Thyroid gland (tissue), 4 donors: ENCODE measurements around the gene RASAL1. TPM values are rescaled to one million over a fixed set of nuclear protein-coding genes. Genes with fewer than 3 reads are reported as not detected.

Source experiments
- DNase-seq, 2 donors: peaks; one replicate each; pipeline ENCODE4 v3.0.0-alpha.2; 2019
- H3K27ac ChIP-seq, 3 donors: fragments of 200-600 bp; sonication (generic); 1 replicate in 2 of 3; 2 replicates in 1 of 3; pipeline ENCODE4 v1.5.1; 2016 to 2019; ENCODE audit warnings: mild to moderate bottlenecking in 1 of 3, moderate library complexity in 1 of 3
- H3K27me3 ChIP-seq: fragments of 200-600 bp; sonication (generic); one replicate; pipeline ENCODE4 v1.5.1; 2019
- H3K36me3 ChIP-seq, 2 donors: fragments of 200-600 bp; sonication (generic); one replicate each; pipeline ENCODE4 v1.5.1; 2016 to 2019
- H3K4me1 ChIP-seq, 2 donors: fragments of 200-600 bp; sonication (generic); one replicate each; pipeline ENCODE4 v1.5.1; 2017 to 2019
- H3K4me3 ChIP-seq, 3 donors: fragments of 200-600 bp; sonication (generic); replicated peaks in 1 of 3; 1 replicate in 2 of 3; 2 replicates in 1 of 3; pipeline ENCODE4 v1.5.1; 2016; ENCODE audit warnings: mild to moderate bottlenecking in 1 of 3
- H3K9me3 ChIP-seq: fragments of 200-600 bp; sonication (generic); one replicate; pipeline ENCODE4 v1.5.1; 2017
- CTCF ChIP-seq, 6 experiments: fragments of 200-600 bp in 3 of 6; fragments of 450-650 bp in 3 of 6; sonication (generic) in 3 of 6; IDR thresholded peaks; one replicate each; pipeline ENCODE4 v1.5.1; 2016 to 2019; ENCODE audit warnings: antibody characterized with exemption in 6 of 6, mild to moderate bottlenecking in 2 of 6, inconsistent platforms in 1 of 6, moderate library complexity in 1 of 6
- POLR2A ChIP-seq, 2 donors: fragments of 450-650 bp; IDR thresholded peaks; one replicate each; pipeline ENCODE4 v1.6.1; 2017; ENCODE audit warnings: antibody characterized with exemption in 2 of 2, mild to moderate bottlenecking in 2 of 2, moderate library complexity in 1 of 2
- WGBS, 2 donors: methylation state at CpG; one replicate each; pipeline ENCODE4 v1.1.5; 2017; 5-methylcytosine and 5-hydroxymethylcytosine counted together
- intact Hi-C: fragments of 100-400 bp; cut with DNase I; formaldehyde crosslinking; loops from one replicate; pipeline ENCODE4 v1.15.1; 2023
- total RNA-seq, 4 donors: library from RNA; depleted of rRNA; stranded (reverse); fragments of >200 nt; gene quantifications; one replicate each; pipeline ENCODE4 v1.2.3, GENCODE V29; 2016

Gene RASAL1
- total RNA-seq, 4 donors from 2014 or later, result 27.3 to 52.9 (median 45.1) TPM

DNA sequence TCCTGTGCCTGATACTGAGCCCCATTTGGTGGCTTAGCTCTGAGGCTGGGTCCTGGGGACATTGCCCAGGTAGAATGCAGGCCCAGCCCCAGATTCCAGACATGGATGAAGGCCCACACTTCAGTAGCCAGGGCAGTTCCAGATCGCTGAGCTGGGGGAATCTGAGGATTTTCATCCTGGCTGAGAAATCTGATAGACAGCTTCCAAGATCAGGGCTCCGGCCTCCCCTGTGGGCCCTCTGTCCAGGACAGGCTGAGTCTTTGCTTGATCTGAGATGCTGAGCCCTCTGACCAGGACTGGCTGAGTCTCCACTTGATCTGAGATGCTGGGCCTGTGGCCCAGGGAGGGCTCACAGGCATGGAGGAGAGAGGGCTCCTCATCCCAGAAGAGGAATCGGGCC is 3.3 kb upstream of the RASAL1 start:
- peaks cover 59% of the 10 kb centered on the region in 2 donors for H3K4me1 ChIP-seq
- 33 to 50% methylated on average over 1 to 3 of the region's 3 CpGs for WGBS, 2 donors
- intact Hi-C loops, result no loop called here
- H3K9me3 ChIP-seq, result no peaks in the 10 kb centered on the region
- no peak overlapping the region for H3K4me3 ChIP-seq
- no peaks in the 10 kb centered on the region for H3K36me3 ChIP-seq
- H3K27me3 ChIP-seq, result no peaks in the 10 kb centered on the region
- H3K27ac ChIP-seq, result peak overlapping the region; percentile 60 to 83 (median 80)
- TF ChIP-seq CTCF (IDR thresholded peaks at IDR 0.05) (no peak), POLR2A (IDR thresholded peaks at IDR 0.05) (no peak)
- peak; percentile 93 to 94 for DNase-seq

DNA sequence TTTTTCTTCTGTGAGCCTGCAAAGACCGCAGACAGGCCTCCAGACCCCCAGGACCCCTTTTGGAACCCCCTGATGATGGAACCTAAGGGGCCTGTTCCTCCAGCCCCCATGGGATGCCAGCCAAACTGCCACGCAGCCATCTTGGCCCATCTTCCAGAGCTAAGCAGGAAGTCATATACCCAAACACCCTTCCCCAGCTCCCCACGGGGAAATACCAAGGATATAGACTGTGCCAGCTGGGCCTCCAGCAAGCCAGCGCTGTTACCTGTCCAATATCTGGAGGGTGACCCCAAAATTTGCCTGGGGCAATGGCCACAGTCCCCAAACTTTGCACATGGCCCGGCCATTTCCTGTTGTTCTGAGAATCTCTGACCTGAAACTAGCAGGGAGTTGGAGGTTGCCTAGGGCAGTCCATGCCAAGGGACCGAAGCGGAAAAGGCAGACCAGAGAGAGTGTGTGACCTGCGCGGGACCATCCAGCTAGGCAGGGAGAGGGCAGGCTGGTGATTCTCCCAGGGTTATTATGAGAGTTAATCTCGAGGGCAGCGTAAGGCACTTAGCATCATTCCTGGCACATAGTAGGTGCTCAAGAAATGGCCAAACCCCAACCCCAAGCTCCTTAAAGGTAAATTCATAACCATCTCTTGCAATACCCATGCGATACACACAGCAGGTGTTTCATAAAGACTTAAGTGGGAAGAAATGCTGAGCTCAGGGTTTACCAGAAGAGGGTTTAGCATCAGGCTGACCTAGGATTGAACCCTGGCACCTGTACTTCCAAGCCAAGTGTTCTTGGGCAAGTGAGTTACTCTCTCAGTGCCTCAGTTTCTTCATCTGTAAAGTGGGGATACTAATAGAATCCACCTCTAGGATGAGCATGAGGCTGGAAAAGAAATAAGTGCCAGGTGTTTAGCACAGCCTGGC is 2.6 kb upstream of the RASAL1 start:
- no peak overlapping the region for H3K4me3 ChIP-seq
- intact Hi-C loops, result no loop called here
- H3K27me3 ChIP-seq, result no peaks in the 10 kb centered on the region
- no peaks in the 10 kb centered on the region for H3K9me3 ChIP-seq
- peak in 1 of 6 experiments; percentile 14 for TF ChIP-seq CTCF (IDR thresholded peaks at IDR 0.05)
- no peak for TF ChIP-seq POLR2A (IDR thresholded peaks at IDR 0.05)
- no peaks in the 10 kb centered on the region for H3K36me3 ChIP-seq
- H3K27ac ChIP-seq, result peak overlapping the region; percentile 60 to 83 (median 80)
- DNase-seq, result peak in 1 of 2 donors; percentile 68
- H3K4me1 ChIP-seq, result peaks cover 64 to 66% of the 10 kb centered on the region in 2 donors
- 81 to 91% methylated on average over 12 of the region's 12 CpGs for WGBS, 2 donors

- 72 to 87% methylated on average over 6 of the region's 6 CpGs for WGBS, 2 donors
- intact Hi-C loops, result no loop called here
Observed at GRCh38 chr12:113136990-113137511, 1.5 kb upstream of the RASAL1 start.

GRCh38 chr12:113136128-113136989 is 798 bp upstream of the RASAL1 start:
- Histone ChIP-seq H3K4me3 (peak overlapping the region in 1 of 3 donors; percentile 46), H3K4me1 (peaks cover 48 to 61% of the 10 kb centered on the region in 2 donors), H3K27me3 (no peaks in the 10 kb centered on the region), H3K36me3 (no peaks in the 10 kb centered on the region), H3K9me3 (no peaks in the 10 kb centered on the region), H3K27ac (peak overlapping the region; percentile 60 to 83 (median 80))
- DNase-seq, result peak; percentile 68 to 79
- 37 to 39% methylated on average over 21 of the region's 21 CpGs for WGBS, 2 donors
- TF ChIP-seq POLR2A (IDR thresholded peaks at IDR 0.05) (no peak), CTCF (IDR thresholded peaks at IDR 0.05) (no peak)
- intact Hi-C loops, result no loop called here

More at GRCh38 chr12:113136990-113137511, 1.5 kb upstream of the RASAL1 start:
- Histone ChIP-seq H3K27me3 (no peaks in the 10 kb centered on the region), H3K36me3 (no peaks in the 10 kb centered on the region), H3K9me3 (no peaks in the 10 kb centered on the region), H3K27ac (peak overlapping the region; percentile 60 to 83 (median 80)), H3K4me1 (peaks cover 54 to 64% of the 10 kb centered on the region in 2 donors), H3K4me3 (no peak overlapping the region)
- DNase-seq, result peak in 1 of 2 donors; percentile 51
- TF ChIP-seq POLR2A (IDR thresholded peaks at IDR 0.05) (no peak), CTCF (IDR thresholded peaks at IDR 0.05) (no peak)
